Kidney (tissue), 14 donors: ENCODE results near the gene SLC8A2. TPM values are rescaled to one million over a fixed set of nuclear protein-coding genes. Genes with fewer than 3 reads are reported as not detected.

ENCODE experiments used
- DNase-seq, 5 donors: peaks; one replicate each; pipeline ENCODE4 v3.0.0-alpha.2; 2013 to 2020
- FAIRE-seq: peaks from 2 replicates; lab custom pipeline; 2012; peaks lifted over from hg19 to GRCh38; lab: Jason Lieb, UNC
- H3K27ac ChIP-seq, 2 donors: one replicate each; pipeline ENCODE4 v1.7.0; 2013; ENCODE audit warnings: low read depth in 2 of 2, low read length in 2 of 2, inconsistent platforms in 1 of 2
- H3K27me3 ChIP-seq: one replicate; pipeline ENCODE4 v1.7.1; 2013; ENCODE audit warnings: low read length, inconsistent platforms; ENCODE audit not compliant: control insufficient read depth, insufficient read depth
- H3K36me3 ChIP-seq, 3 donors: one replicate each; pipeline versions ENCODE4 v1.7.0 to v1.7.1; 2013; ENCODE audit warnings: low read length in 3 of 3, control low read depth in 1 of 3, inconsistent platforms in 1 of 3; ENCODE audit not compliant: insufficient read depth in 3 of 3, control insufficient read depth in 2 of 3
- H3K4me1 ChIP-seq, 3 donors: one replicate each; pipeline versions ENCODE4 v1.7.0 to v1.7.1; 2013; ENCODE audit warnings: low read length in 3 of 3, inconsistent platforms in 1 of 3, low read depth in 1 of 3; ENCODE audit not compliant: control insufficient read depth in 2 of 3, insufficient read depth in 2 of 3
- H3K4me3 ChIP-seq, 3 donors: one replicate each; pipeline versions ENCODE4 v1.7.0 to v1.8.1; 2013; ENCODE audit warnings: low read length in 3 of 3, control low read depth in 1 of 3, inconsistent platforms in 1 of 3
- H3K9ac ChIP-seq, 3 donors: one replicate each; pipeline versions ENCODE4 v1.7.0 to v1.7.1; 2013; ENCODE audit warnings: low read length in 3 of 3, control low read depth in 1 of 3, inconsistent platforms in 1 of 3
- H3K9me3 ChIP-seq, 3 donors: one replicate each; pipeline versions ENCODE4 v1.7.0 to v1.7.1; 2013; ENCODE audit warnings: low read length in 3 of 3, control low read depth in 1 of 3, inconsistent platforms in 1 of 3; ENCODE audit not compliant: control insufficient read depth in 2 of 3, insufficient read depth in 1 of 3
- CTCF ChIP-seq: IDR thresholded peaks from 3 replicates; pipeline ENCODE4 v1.5.1; 2012; ENCODE audit warnings: mild to moderate bottlenecking, moderate library complexity, borderline replicate concordance; ENCODE audit not compliant: insufficient read depth; ENCODE audit errors: extremely low read depth
- intact Hi-C: fragments of 100-400 bp; cut with DNase I; formaldehyde crosslinking; loops from one replicate; pipeline ENCODE4 v1.11.1; 2022
- polyA plus RNA-seq: library from polyadenylated mRNA; stranded (reverse); fragments of 350-450 nt; fragmentation: Illumina TruSeq; extraction: RNeasy Lipid Tissue Mini Kit (QIAGEN cat#74804); gene quantifications from one replicate; pipeline ENCODE4 v1.2.3, GENCODE V29; 2014; ENCODE audit warnings: low read depth, low replicate concordance; ENCODE audit not compliant: insufficient read depth
- total RNA-seq: library from RNA; stranded (reverse); fragmentation: NEBNext Ultra II Directional; extraction: Animal tissue kit (Norgen Biotek cat#: 25700); gene quantifications from one replicate; pipeline ENCODE4 v1.2.1, GENCODE V29; 2021
- donor health status: control.
- donor health status: control.
- donor health status: control.
- donor health status: control.
- donor health status: control.
- donor health status: DM: yes; HTN: yes; CAD: no.
- donor health status: Normal renal cell carcinoma (clear cell type).

The SLC8A2 gene
- total and polyA plus RNA-seq, 2 donors from 2014 or later, result 0.94 TPM; not detected in 1

GRCh38 chr19:47418692-47419029 lies 53.0 kb downstream of the SLC8A2 start:
- Histone ChIP-seq H3K36me3 (no peaks in the 10 kb centered on the region), H3K9me3 (no peaks in the 10 kb centered on the region), H3K27me3 (peaks cover 22% of the 10 kb centered on the region), H3K27ac (no peak overlapping the region), H3K9ac (no peak overlapping the region), H3K4me1 (peaks cover 0 to 2% (median 0%) of the 10 kb centered on the region in 3 donors), H3K4me3 (peak overlapping the region in 1 of 3 donors; percentile 39)
- FAIRE-seq (no peak), DNase-seq (peak in 1 of 5 donors; percentile 19)
- intact Hi-C loops, result loop anchor here (10.0 kb wide), 1 partner anchor 124 kb away; no protein-coding TSS in a partner anchor
- TF ChIP-seq CTCF, result no peak

DNA sequence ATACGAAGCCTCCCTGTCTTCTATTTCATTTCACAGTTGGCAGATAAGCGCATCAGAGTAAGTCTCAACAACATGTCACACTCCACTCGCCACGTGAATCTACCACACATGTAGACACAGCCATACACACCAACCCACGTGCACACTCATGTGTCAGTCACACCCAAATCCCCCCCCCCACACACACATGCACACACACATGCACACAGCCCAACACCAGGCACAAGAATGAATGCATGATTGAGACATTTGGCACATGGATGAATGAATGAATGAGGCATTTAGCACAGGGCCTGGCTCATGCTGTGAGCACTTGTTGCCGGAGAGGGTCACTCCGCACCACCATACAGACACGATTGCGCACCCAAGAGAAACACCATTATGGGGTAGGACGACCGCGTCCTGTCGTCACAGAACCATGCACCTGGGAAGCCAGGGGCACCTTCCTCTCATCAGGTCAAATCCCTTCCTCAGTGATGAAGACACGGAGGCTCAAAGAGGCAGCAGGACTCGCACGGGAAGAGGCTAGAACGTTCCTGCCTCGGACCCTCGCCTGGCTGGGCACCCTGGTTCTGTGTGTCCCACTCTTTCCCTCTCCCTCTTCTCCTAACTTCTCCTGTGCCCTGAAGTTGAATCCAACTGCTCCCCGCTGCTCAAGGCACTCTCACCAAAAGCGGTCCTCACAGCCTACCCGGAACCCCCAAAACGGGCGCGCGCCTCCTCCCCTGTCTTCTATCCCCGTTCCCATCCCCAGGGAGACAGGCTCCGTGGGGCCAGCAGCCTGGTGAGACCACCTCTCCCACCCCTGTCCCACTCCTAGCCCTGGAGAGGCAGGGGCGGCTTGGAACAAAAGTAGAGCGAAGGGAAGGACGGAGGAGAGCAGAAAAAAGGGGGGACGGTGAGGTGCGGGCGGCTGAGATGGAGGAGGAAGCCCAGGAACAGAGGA lies 53.7 kb downstream of the SLC8A2 start:
- H3K4me1 ChIP-seq, result peaks cover 0 to 2% (median 0%) of the 10 kb centered on the region in 3 donors
- peak in 3 of 5 donors; percentile 16 to 65 (median 58) for DNase-seq
- intact Hi-C loops, result loop anchor here (10.0 kb wide), 1 partner anchor 123 kb away; no protein-coding TSS in a partner anchor
- no peak for FAIRE-seq
- peak overlapping the region in 2 of 3 donors; percentile 1 to 17 for H3K4me3 ChIP-seq
- no peak overlapping the region for H3K27ac ChIP-seq
- no peaks in the 10 kb centered on the region for H3K9me3 ChIP-seq
- H3K36me3 ChIP-seq, result no peaks in the 10 kb centered on the region
- no peak overlapping the region for H3K9ac ChIP-seq
- H3K27me3 ChIP-seq, result peaks cover 18% of the 10 kb centered on the region
- TF ChIP-seq CTCF, result no peak

DNA sequence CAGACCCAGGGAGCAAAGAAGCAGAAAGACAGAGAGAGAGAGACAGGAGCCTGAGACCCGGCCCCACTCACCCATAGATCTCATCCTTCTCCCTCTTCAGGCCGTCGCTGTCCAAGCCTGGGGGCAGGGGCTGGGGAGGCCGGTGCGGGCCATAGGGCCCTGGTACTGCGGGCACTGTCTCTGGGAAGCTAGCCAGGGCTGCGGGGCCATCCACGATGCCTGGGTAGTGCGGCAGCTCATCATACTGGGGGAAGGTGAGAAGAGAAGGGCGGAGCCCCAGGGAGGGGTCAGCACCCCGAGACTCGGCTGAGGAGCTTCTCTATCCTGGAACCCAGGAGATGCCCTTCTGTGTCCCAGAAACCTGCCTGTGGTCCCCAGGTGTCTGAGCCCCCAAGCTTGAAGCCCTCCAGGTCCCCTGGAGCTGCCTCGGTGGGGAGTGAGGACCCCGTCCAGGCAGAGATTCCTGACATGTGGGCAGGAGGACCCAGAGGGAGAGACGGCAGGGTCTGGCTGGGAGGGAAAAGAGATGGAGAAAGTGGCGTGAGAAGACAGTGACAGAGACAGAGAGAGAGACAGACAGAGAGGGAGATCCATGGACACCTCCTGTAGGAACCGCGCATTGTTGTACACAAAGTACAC lies 54.5 kb downstream of the SLC8A2 start:
- no peak overlapping the region for H3K4me3 ChIP-seq
- no peaks in the 10 kb centered on the region for H3K36me3 ChIP-seq
- H3K9ac ChIP-seq, result no peak overlapping the region
- no peaks in the 10 kb centered on the region for H3K9me3 ChIP-seq
- FAIRE-seq (no peak), DNase-seq (peak in 2 of 5 donors; percentile 47 to 60)
- H3K27me3 ChIP-seq, result peaks cover 10% of the 10 kb centered on the region
- no peak overlapping the region for H3K27ac ChIP-seq
- H3K4me1 ChIP-seq, result peaks cover 0 to 2% (median 0%) of the 10 kb centered on the region in 3 donors
- TF ChIP-seq CTCF, result no peak
- intact Hi-C loops, result loop anchor here (10.0 kb wide), 1 partner anchor 122 kb away; no protein-coding TSS in a partner anchor
